IMR-90 (cell line): ENCODE data around the gene CAMTA2. TPM values are rescaled to one million over a fixed set of nuclear protein-coding genes. Genes with fewer than 3 reads are reported as not detected.
A peak's percentile ranks its signal among the peaks of the same experiment; 100 is the strongest.

ENCODE experiments used
- ATAC-seq: fragments of 200-7000 bp; cut with Tn5 transposase; 2 replicates; pipeline ENCODE4 v1.9.1; 2020; ENCODE audit warnings: low read depth, mild to moderate bottlenecking, moderate library complexity
- BruUV-seq: library from RNA; stranded (reverse); fragments of 400-500 nt; replicated peaks from 2 replicates; lab custom pipeline; 2021; lab: Mats Ljungman, UMichigan
- CTCF ChIA-PET: fragments of 300-600 bp; formaldehyde crosslinking; extraction: SDS; loops from one replicate; lab custom pipeline; 2021; ENCODE audit warnings: antibody characterized with exemption; lab: Yijun Ruan, JAX
- POLR2A ChIA-PET: fragments of 300-600 bp; sonication (Branson Sonifier 250); formaldehyde crosslinking; loops from one replicate; lab custom pipeline; 2022; ENCODE audit warnings: antibody characterized with exemption; ENCODE audit not compliant: unreplicated experiment; lab: Charles Lee
- DNase-seq: peaks from one replicate; pipeline ENCODE4 v3.0.0; 2013
- H2AFZ ChIP-seq: replicated peaks from 2 replicates; pipeline ENCODE3; 2013; ENCODE audit warnings: low read length, mild to moderate bottlenecking; ENCODE audit not compliant: poor library complexity
- H2AK5ac ChIP-seq: 2 replicates; pipeline ENCODE4 v1.6.1; 2013; ENCODE audit warnings: low read depth, low read length, inconsistent platforms
- H2AK9ac ChIP-seq: replicated peaks from 2 replicates; pipeline ENCODE3; 2013; ENCODE audit warnings: mild to moderate bottlenecking, low read depth, low read length, moderate library complexity; ENCODE audit not compliant: poor library complexity
- H2BK120ac ChIP-seq: 2 replicates; pipeline ENCODE4 v1.6.1; 2013; ENCODE audit warnings: low read depth, low read length, inconsistent platforms
- H2BK15ac ChIP-seq: 3 replicates; pipeline ENCODE4 v1.6.1; 2013; ENCODE audit warnings: low read depth, low read length, inconsistent platforms
- H2BK20ac ChIP-seq: 2 replicates; pipeline ENCODE4 v1.6.1; 2013; ENCODE audit warnings: low read depth, mild to moderate bottlenecking, inconsistent platforms, low read length, moderate library complexity
- H2BK5ac ChIP-seq: 2 replicates; pipeline ENCODE4 v1.6.1; 2013; ENCODE audit warnings: mild to moderate bottlenecking, low read depth, low read length, inconsistent platforms; ENCODE audit not compliant: poor library complexity, severe bottlenecking
- H3K14ac ChIP-seq: replicated peaks from 2 replicates; pipeline ENCODE4 v1.6.1; 2013; ENCODE audit warnings: low read depth, low read length, inconsistent platforms
- H3K18ac ChIP-seq: 2 replicates; pipeline ENCODE4 v1.6.1; 2013; ENCODE audit warnings: low read depth, low read length, control low read depth
- H3K23ac ChIP-seq: 2 replicates; pipeline ENCODE4 v1.6.1; 2013; ENCODE audit warnings: low read depth, low read length, inconsistent platforms
- H3K27ac ChIP-seq: 2 replicates; pipeline ENCODE4 v1.5.1; 2013; ENCODE audit warnings: mild to moderate bottlenecking, control low read depth, low read length; ENCODE audit not compliant: insufficient read depth
- H3K27me3 ChIP-seq: 2 replicates; pipeline ENCODE4 v1.6.1; 2013; ENCODE audit warnings: low read length; ENCODE audit not compliant: control insufficient read depth, insufficient read depth
- H3K36me3 ChIP-seq: 2 replicates; pipeline ENCODE4 v1.6.1; 2013; ENCODE audit warnings: low read length, mixed read lengths; ENCODE audit not compliant: control insufficient read depth, insufficient read depth
- H3K4ac ChIP-seq: 2 replicates; pipeline ENCODE4 v1.6.1; 2013; ENCODE audit warnings: low read depth, low read length, inconsistent platforms
- H3K4me1 ChIP-seq: 2 replicates; pipeline ENCODE4 v1.6.1; 2013; ENCODE audit warnings: low read length, mixed read lengths; ENCODE audit not compliant: control insufficient read depth, insufficient read depth
- H3K4me2 ChIP-seq: 2 replicates; pipeline ENCODE4 v1.6.1; 2013; ENCODE audit warnings: low read depth, mild to moderate bottlenecking, control low read depth, low read length, moderate library complexity
- H3K4me3 ChIP-seq: 2 replicates; pipeline ENCODE4 v1.5.1; 2013; ENCODE audit warnings: low read depth, mild to moderate bottlenecking, control low read depth, low read length, moderate library complexity; ENCODE audit not compliant: insufficient read depth
- H3K56ac ChIP-seq: 2 replicates; pipeline ENCODE4 v1.6.1; 2013; ENCODE audit warnings: low read length, inconsistent platforms; ENCODE audit not compliant: insufficient read depth; ENCODE audit errors: extremely low read depth
- H3K79me1 ChIP-seq, 2 experiments: 2 replicates each; pipeline ENCODE4 v1.6.1; 2013; ENCODE audit warnings: low read length in 2 of 2, inconsistent platforms in 1 of 2, low read depth in 1 of 2
- H3K9ac ChIP-seq: 2 replicates; pipeline ENCODE4 v1.6.1; 2013; ENCODE audit warnings: low read depth, low read length, control low read depth
- H3K9me1 ChIP-seq: 2 replicates; pipeline ENCODE4 v1.6.1; 2013; ENCODE audit warnings: low read length, inconsistent platforms; ENCODE audit not compliant: insufficient read depth
- H3K9me3 ChIP-seq: 2 replicates; pipeline ENCODE4 v1.6.1; 2013; ENCODE audit warnings: low read length; ENCODE audit not compliant: control insufficient read depth, insufficient read depth
- H4K20me1 ChIP-seq: 2 replicates; pipeline ENCODE4 v1.6.1; 2013; ENCODE audit warnings: low read length, inconsistent platforms; ENCODE audit not compliant: insufficient read depth
- H4K5ac ChIP-seq: 2 replicates; pipeline ENCODE4 v1.6.1; 2013; ENCODE audit warnings: mild to moderate bottlenecking, low read depth, low read length, control low read depth
- H4K8ac ChIP-seq, 2 experiments: 2 replicates each; pipeline ENCODE4 v1.6.1; 2013; ENCODE audit warnings: low read depth in 2 of 2, low read length in 2 of 2, control low read depth in 1 of 2, inconsistent platforms in 1 of 2
- H4K91ac ChIP-seq: 2 replicates; pipeline ENCODE4 v1.6.1; 2013; ENCODE audit warnings: low read depth, low read length, inconsistent platforms; ENCODE audit not compliant: insufficient read depth
- CEBPB ChIP-seq: IDR thresholded peaks from 2 replicates; pipeline ENCODE4 v1.6.1; 2012; ENCODE audit warnings: low read depth, low read length, improper control_type of control experiment
- RCOR1 ChIP-seq: IDR thresholded peaks from 2 replicates; pipeline ENCODE4 v1.6.1; 2012; ENCODE audit warnings: mild to moderate bottlenecking, low read length, improper control_type of control experiment; ENCODE audit not compliant: insufficient replicate concordance
- WGBS, 2 experiments: methylation state at CpG; one replicate each; pipeline versions ENCODE4 v1.1.5 to v1.1.7; 2013; ENCODE audit warnings: missing lambda C conversion rate in 2 of 2; ENCODE audit not compliant: insufficient read length in 1 of 2; ENCODE audit errors: extremely low coverage in 2 of 2; 5-methylcytosine and 5-hydroxymethylcytosine counted together
- dilution Hi-C: fragments of 300-500 bp; cut with HindIII; formaldehyde crosslinking; loops from one replicate; pipeline ENCODE4 v1.14.3; 2018; ENCODE audit warnings: low sequenced_read_pairs; ENCODE audit not compliant: unreplicated experiment
- in situ Hi-C: fragments of 300-500 bp; cut with MboI; formaldehyde crosslinking; loops from 3 replicates; pipeline ENCODE4 v1.14.3; 2019; ENCODE audit warnings: low sequenced_read_pairs, inconsistent platforms, mixed read lengths
- intact Hi-C: fragments of 100-400 bp; cut with micrococcal nuclease; formaldehyde crosslinking; loops from 2 replicates; pipeline ENCODE4 v1.10.0; 2022
- polyA plus RNA-seq, 3 experiments: library from polyadenylated mRNA; depleted of rRNA; stranded (reverse); fragments of >200 nt; gene quantifications; 2 replicates each; pipeline ENCODE4 v1.2.3, GENCODE V29; 2012; ENCODE audit warnings: low replicate concordance in 1 of 3
- total RNA-seq: library from RNA; depleted of rRNA; stranded (reverse); fragments of >200 nt; gene quantifications from 2 replicates; pipeline ENCODE4 v1.2.3, GENCODE V29; 2012

CAMTA2 gene
- total and polyA plus RNA-seq, 2 of the 4 experiments (the other 2 are of a cell fraction), result 1.4 to 54.7 TPM

DNA sequence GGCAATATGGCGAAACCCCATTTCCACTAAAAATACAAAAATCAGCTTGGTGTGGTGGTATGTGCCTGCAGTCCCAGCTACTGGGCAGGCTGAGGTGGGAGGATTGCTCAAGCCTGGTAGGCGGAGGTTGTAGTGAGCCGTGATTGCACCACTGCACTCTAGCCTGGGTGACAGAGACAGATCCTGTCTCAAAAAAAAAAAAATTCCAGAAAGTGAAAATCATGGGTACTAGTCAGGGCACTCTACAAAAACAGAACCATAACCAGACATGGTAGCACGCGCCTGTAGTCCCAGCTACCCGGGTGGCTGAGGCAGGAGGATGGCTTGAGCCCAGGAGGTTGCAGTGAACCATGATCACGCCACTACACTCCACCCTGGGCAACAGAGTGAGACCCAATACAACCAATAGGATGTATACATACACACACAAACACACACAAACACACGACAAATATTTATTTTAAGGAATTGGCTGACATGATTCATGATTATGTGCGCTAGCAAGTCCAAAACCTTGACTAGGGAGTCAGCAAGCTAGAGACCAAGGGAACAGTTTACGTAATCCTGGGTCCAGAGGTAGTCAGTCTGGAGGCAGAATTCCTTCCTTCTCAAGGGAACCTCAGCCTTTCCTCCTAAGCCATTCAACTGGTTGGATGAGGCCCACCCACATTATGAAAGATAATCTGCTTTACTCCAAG is 67.0 kb downstream of the CAMTA2 start:
- no peaks in the 10 kb centered on the region for H3K79me1 ChIP-seq
- H3K36me3 ChIP-seq, result no peaks in the 10 kb centered on the region
- no peak overlapping the region for H2BK20ac ChIP-seq
- no peak overlapping the region for H3K56ac ChIP-seq
- H2BK120ac ChIP-seq, result no peak overlapping the region
- no peak overlapping the region for H3K4me2 ChIP-seq
- ChIA-PET POLR2A (interaction anchor here (0.7 to 1.0 kb wide), 2 partner anchors 11 to 110 kb away, joined by 3 to 6 read pairs; no protein-coding TSS in a partner anchor), CTCF (interaction anchor here (0.9 to 1.9 kb wide), 3 partner anchors 11 to 106 kb away, joined by 3 to 15 read pairs (median 4); partner anchors contain the start of gene CHRNE)
- no peak overlapping the region for H4K5ac ChIP-seq
- no peaks in the 10 kb centered on the region for H3K27me3 ChIP-seq
- H3K23ac ChIP-seq, result no peak overlapping the region
- WGBS, 2 experiments, result 40% methylated on average over 1 of the region's 10 CpGs; no CpG with 5 or more reads in 1 of the 2 experiments
- intact Hi-C loops, result no loop called here
- in situ Hi-C loops, result no loop called here
- H2AK9ac ChIP-seq, result no peak overlapping the region
- H3K4me1 ChIP-seq, result 0 out of 2 replicates have a peak, but pooled peaks cover 2% of the 10 kb centered on the region
- dilution Hi-C loops, result no loop called here
- TF ChIP-seq RCOR1 (no peak), CEBPB (peak; percentile 84)
- no peaks in the 10 kb centered on the region for H3K9me1 ChIP-seq
- DNase-seq, result peak; percentile 38
- H3K9me3 ChIP-seq, result no peaks in the 10 kb centered on the region
- no peak overlapping the region for H3K9ac ChIP-seq
- H4K20me1 ChIP-seq, result no peaks in the 10 kb centered on the region
- peak overlapping the region; percentile 53; the same call in 1 of the 2 replicates for H2AK5ac ChIP-seq
- H2BK5ac ChIP-seq, result no peak overlapping the region
- H3K4me3 ChIP-seq, result no peak overlapping the region
- H3K4ac ChIP-seq, result no peak overlapping the region
- no peak overlapping the region for H3K14ac ChIP-seq
- no peak overlapping the region for H3K18ac ChIP-seq
- H3K27ac ChIP-seq, result no peak overlapping the region
- no peak overlapping the region for H4K91ac ChIP-seq
- no peak overlapping the region for H4K8ac ChIP-seq
- no peak overlapping the region for H2AFZ ChIP-seq
- BruUV-seq, result no TSS peak
- ATAC-seq, result peak; percentile 80
- no peak overlapping the region for H2BK15ac ChIP-seq
